Endometrial microvascular endothelial cells (primary cell): ENCODE measurements around the gene FBXO30. TPM values are rescaled to one million over a fixed set of nuclear protein-coding genes. Genes with fewer than 3 reads are reported as not detected.

Source experiments
- in situ Hi-C: cut with HindIII; loops from 2 replicates; pipeline ENCODE4 v1.10.0; 2017; ENCODE audit warnings: low sequenced_read_pairs, low pct_unique_long_range_greater_than_20kb; ENCODE audit errors: inconsistent ontology term
- total RNA-seq: library from RNA; depleted of rRNA; stranded (reverse); fragments of >200 nt; gene quantifications from one replicate; pipeline ENCODE4 v1.2.3, GENCODE V29; 2015; ENCODE audit errors: inconsistent ontology term

FBXO30 gene
- total RNA-seq, 1 donor from 2014 or later = 10.6 TPM

GRCh38 chr6:145763742-145764141 lies 50.9 kb downstream of the FBXO30 start:
- in situ Hi-C loops = no loop called here

- in situ Hi-C loops = no loop called here
Measured at GRCh38 chr6:145761584-145761983, 53.0 kb downstream of the FBXO30 start.

- in situ Hi-C loops = no loop called here
Measured at GRCh38 chr6:145758113-145758512, 56.5 kb downstream of the FBXO30 start.

GRCh38 chr6:145756170-145756662 lies 58.4 kb downstream of the FBXO30 start:
- in situ Hi-C loops = no loop called here

GRCh38 chr6:145755682-145756081 lies 58.9 kb downstream of the FBXO30 start:
- in situ Hi-C loops = no loop called here

- in situ Hi-C loops = no loop called here
Measured at GRCh38 chr6:145752638-145753037, 62.0 kb downstream of the FBXO30 start.

GRCh38 chr6:145749632-145750031 lies 65.0 kb downstream of the FBXO30 start:
- in situ Hi-C loops = no loop called here

- in situ Hi-C loops = no loop called here
Measured at GRCh38 chr6:145745861-145746260, 68.7 kb downstream of the FBXO30 start.

GRCh38 chr6:145744619-145745018 lies 70.0 kb downstream of the FBXO30 start:
- in situ Hi-C loops = no loop called here

Other genes starting within 250 kb of the FBXO30 start
- gene EPM2A, start 79.3 kb downstream of the FBXO30 start, total RNA-seq = 4.2 TPM
- gene SHPRH, start 149.6 kb upstream of the FBXO30 start, total RNA-seq = 6.4 TPM
- gene GRM1, start 214.3 kb upstream of the FBXO30 start, total RNA-seq = not detected